Nephron (organoid): ENCODE results near the gene EDN1.

Experiments
- H3K27ac Mint-ChIP-seq, 3 experiments: 2 replicates each; pipeline ENCODE4 v1.8.0; 2020; ENCODE audit warnings: mixed read lengths in 3 of 3, mild to moderate bottlenecking in 2 of 3, moderate library complexity in 1 of 3
- H3K27me3 Mint-ChIP-seq: 2 replicates; pipeline ENCODE4 v1.8.0; 2021; ENCODE audit warnings: low read depth, mild to moderate bottlenecking, moderate library complexity, mixed read lengths
- H3K36me3 Mint-ChIP-seq: 2 replicates; pipeline ENCODE4 v1.8.0; 2020; ENCODE audit warnings: low read depth, mixed read lengths
- H3K4me1 Mint-ChIP-seq: 2 replicates; pipeline ENCODE4 v1.8.0; 2020; ENCODE audit warnings: mixed read lengths
- H3K4me3 Mint-ChIP-seq, 3 experiments: 2 replicates each; pipeline ENCODE4 v1.8.0; 2020; ENCODE audit warnings: mild to moderate bottlenecking in 3 of 3, mixed read lengths in 3 of 3, moderate library complexity in 2 of 3
- H3K9me3 Mint-ChIP-seq: 2 replicates; pipeline ENCODE4 v1.8.0; 2020; ENCODE audit warnings: mixed read lengths
- TF ChIP-seq, protein P1 (sequence below), 3 experiments: fragments of 200-600 bp; sonication (generic); IDR thresholded peaks; one replicate each; pipeline ENCODE4 v1.5.0; 2021; ENCODE audit warnings: antibody characterized with exemption in 3 of 3; ENCODE audit not compliant: unreplicated experiment in 3 of 3

The EDN1 gene

DNA sequence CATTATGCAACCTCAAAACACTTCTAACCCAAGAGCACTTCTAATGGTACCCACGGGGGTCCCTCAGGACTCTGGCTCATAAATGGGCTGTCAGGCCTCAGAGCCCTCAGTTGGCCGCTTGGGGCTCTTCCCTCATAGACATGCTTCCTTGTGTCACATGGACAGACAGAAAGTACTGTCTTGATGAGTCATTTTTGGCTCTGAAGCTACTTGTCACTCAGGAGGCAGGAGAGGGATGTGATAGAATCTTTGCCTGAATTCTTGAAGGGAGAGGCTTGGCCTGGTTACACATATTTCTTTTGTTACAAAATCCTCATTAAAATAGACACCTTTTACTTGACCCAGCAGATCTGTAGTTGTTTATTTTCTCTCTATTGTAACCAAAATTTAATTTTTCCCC lies 15.1 kb upstream of the EDN1 start:
- no peaks in the 10 kb centered on the region for H3K36me3 Mint-ChIP-seq

DNA sequence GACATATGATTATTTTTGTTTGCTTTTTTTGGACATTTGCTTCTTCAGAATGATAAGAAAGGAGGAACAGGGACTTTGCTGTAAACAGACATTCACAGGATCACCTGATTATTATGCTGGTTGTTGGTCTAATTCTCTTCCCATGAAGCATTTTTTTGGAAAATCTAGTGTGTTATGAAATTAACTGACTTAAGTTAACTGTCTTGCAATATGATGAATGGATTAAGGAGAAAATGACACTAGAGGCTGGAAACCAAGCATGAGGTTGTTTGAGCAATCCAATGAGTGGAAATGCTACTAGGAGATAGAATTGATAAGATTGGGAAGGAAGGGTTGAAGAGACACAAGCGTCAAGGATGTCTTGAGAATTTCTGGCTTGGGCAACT lies 13.2 kb upstream of the EDN1 start:
- Mint-ChIP-seq H3K4me3 (no peak overlapping the region), H3K36me3 (no peaks in the 10 kb centered on the region), H3K9me3 (peaks cover 7% of the 10 kb centered on the region), H3K27me3 (peaks cover 5% of the 10 kb centered on the region), H3K27ac (no peak overlapping the region), H3K4me1 (no peaks in the 10 kb centered on the region)
- TF ChIP-seq, protein P1, sequence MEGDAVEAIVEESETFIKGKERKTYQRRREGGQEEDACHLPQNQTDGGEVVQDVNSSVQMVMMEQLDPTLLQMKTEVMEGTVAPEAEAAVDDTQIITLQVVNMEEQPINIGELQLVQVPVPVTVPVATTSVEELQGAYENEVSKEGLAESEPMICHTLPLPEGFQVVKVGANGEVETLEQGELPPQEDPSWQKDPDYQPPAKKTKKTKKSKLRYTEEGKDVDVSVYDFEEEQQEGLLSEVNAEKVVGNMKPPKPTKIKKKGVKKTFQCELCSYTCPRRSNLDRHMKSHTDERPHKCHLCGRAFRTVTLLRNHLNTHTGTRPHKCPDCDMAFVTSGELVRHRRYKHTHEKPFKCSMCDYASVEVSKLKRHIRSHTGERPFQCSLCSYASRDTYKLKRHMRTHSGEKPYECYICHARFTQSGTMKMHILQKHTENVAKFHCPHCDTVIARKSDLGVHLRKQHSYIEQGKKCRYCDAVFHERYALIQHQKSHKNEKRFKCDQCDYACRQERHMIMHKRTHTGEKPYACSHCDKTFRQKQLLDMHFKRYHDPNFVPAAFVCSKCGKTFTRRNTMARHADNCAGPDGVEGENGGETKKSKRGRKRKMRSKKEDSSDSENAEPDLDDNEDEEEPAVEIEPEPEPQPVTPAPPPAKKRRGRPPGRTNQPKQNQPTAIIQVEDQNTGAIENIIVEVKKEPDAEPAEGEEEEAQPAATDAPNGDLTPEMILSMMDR (IDR thresholded peaks at IDR 0.05; ENCODE audit: unreplicated experiment in 3 of 3), result no peak

More for the DNA sequence above, 15.1 kb upstream of the EDN1 start:
- TF ChIP-seq, protein P1 (IDR thresholded peaks at IDR 0.05; ENCODE audit: unreplicated experiment in 3 of 3), result no peak
- peaks cover 5% of the 10 kb centered on the region for H3K27me3 Mint-ChIP-seq
- H3K4me1 Mint-ChIP-seq, result no peaks in the 10 kb centered on the region
- peaks cover 9% of the 10 kb centered on the region for H3K9me3 Mint-ChIP-seq
- no peak overlapping the region for H3K27ac Mint-ChIP-seq
- no peak overlapping the region for H3K4me3 Mint-ChIP-seq

DNA sequence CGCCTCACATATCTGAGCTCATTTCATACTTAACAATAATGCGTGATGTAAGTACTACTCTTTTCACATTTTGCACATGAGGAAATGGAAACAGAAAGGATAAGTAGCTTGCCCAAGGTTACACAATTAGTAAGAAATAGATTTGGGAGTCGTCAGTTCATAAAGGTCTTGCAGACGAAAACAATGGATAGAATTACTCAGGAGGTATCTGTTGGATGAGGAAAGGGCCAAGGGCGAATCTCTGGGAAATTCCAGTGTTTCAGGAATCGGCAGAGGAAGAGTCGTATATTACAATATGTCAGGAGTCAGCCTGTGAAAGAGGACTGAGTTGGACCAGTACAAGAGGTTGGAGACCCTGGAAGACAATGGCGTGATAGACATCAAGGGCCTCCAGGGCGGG lies 12.8 kb upstream of the EDN1 start:
- TF ChIP-seq, protein P1 (IDR thresholded peaks at IDR 0.05; ENCODE audit: unreplicated experiment in 3 of 3), result no peak
- Mint-ChIP-seq H3K27me3 (peaks cover 5% of the 10 kb centered on the region), H3K36me3 (no peaks in the 10 kb centered on the region), H3K27ac (no peak overlapping the region), H3K4me3 (no peak overlapping the region), H3K4me1 (no peaks in the 10 kb centered on the region), H3K9me3 (peaks cover 4% of the 10 kb centered on the region)

DNA sequence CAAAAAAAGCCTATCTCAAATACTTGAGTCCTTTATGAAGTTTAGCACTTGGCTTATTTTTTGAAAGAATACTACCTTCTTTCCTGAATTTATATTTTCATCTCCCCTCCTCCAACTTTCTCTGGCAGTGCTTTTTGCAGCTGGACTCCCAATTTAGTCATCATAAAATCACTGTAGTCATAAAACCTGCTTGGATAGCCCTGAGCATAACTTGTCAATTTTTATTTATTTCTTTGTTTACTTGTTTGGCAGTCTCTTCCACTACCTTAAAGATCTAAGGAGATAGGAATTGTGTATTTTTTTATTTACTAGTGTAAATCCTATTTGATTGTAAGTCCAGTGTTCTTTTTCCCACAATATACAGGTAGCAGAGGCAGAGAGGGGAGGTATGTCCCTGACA lies 11.2 kb upstream of the EDN1 start:
- no peaks in the 10 kb centered on the region for H3K36me3 Mint-ChIP-seq
- H3K9me3 Mint-ChIP-seq, result no peaks in the 10 kb centered on the region
- H3K27me3 Mint-ChIP-seq, result peaks cover 5% of the 10 kb centered on the region
- H3K4me3 Mint-ChIP-seq, result no peak overlapping the region
- no peak overlapping the region for H3K27ac Mint-ChIP-seq
- no peaks in the 10 kb centered on the region for H3K4me1 Mint-ChIP-seq
- TF ChIP-seq, protein P1 (IDR thresholded peaks at IDR 0.05; ENCODE audit: unreplicated experiment in 3 of 3), result no peak

DNA sequence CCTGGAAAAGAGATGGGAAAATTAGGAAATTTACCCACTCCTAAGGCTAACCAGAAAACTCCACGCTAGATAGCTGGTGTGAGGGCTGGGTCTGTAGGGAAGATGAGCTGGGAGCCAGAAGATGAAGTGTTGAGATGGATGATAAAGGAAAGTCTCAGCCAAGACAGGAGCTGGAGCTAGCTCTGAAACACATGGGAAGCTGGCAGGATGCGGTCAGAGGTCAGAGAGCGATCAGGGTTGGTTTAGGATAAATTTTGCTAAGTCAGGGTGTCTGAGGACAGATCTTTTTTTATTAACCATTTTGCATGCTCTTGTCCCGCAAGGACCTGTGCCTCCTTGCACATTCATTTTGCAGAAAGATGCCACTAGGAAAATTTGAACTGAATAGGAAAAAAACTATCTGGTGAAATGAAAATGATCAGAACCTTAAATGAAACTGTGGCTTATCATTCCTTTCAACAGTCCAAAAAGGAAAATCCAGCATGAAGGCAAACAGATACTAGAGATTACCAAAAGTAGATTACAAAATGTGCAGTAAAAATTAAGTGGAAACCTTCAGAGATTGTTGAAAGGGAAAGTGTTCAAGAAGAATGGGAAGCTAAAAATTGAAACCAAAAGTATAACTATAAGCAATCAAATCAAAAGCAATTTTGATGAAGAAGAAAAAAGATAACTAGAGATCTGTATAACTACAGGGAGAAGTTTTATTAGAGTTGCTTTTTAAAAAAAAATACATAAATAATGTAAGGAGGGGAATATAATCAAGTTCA lies 10.7 kb upstream of the EDN1 start:
- Mint-ChIP-seq H3K27me3 (peaks cover 5% of the 10 kb centered on the region), H3K9me3 (no peaks in the 10 kb centered on the region), H3K4me3 (no peak overlapping the region), H3K36me3 (no peaks in the 10 kb centered on the region), H3K4me1 (no peaks in the 10 kb centered on the region), H3K27ac (no peak overlapping the region)
- TF ChIP-seq, protein P1 (IDR thresholded peaks at IDR 0.05; ENCODE audit: unreplicated experiment in 3 of 3), result no peak

DNA sequence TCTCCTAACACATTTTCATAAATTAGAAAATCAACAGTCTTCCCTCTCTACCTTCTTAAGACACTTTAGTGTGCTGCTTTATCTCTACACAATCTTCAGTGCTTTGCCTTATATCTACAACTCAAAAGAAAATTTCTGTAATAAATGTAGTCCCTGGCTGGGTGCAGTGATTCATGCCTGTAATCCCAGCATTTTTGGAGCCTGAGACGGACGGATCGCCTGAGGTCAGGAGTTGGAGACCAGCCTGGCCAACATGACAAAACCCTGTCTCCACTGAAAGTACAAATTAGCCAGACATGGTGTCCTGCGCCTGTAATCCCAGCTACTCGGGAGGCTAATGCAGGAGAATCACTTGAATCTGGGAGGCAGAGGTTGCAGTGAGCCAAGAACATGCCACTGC lies 9.7 kb upstream of the EDN1 start:
- Mint-ChIP-seq H3K27ac (no peak overlapping the region), H3K36me3 (no peaks in the 10 kb centered on the region), H3K4me1 (no peaks in the 10 kb centered on the region), H3K9me3 (no peaks in the 10 kb centered on the region), H3K4me3 (no peak overlapping the region), H3K27me3 (peaks cover 5% of the 10 kb centered on the region)
- TF ChIP-seq, protein P1 (IDR thresholded peaks at IDR 0.05; ENCODE audit: unreplicated experiment in 3 of 3), result no peak
